Measurements from ENCODE around the gene EGR1.

EGR1 gene

DNA sequence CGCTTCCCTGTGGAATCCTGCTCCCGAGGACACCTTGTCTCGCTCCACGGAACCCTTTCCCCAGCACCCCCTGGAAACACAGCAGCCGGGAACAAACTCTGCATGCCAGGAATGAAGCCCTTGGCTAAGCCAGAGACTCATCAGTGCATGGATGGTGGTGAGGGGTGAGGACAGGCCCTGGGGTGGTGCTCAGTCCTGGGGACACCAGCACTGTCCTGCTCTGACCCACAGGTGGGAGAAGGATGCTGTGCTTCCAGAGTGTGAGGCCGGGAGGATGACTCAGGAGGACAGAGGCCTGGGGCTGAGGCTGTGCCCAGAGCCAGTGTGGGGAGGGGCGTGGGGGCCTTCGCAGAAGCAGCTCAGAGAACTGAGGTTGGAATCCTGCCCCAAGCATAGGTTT is 11.2 kb upstream of the EGR1 start:
- no peak for DNase-seq

DNA sequence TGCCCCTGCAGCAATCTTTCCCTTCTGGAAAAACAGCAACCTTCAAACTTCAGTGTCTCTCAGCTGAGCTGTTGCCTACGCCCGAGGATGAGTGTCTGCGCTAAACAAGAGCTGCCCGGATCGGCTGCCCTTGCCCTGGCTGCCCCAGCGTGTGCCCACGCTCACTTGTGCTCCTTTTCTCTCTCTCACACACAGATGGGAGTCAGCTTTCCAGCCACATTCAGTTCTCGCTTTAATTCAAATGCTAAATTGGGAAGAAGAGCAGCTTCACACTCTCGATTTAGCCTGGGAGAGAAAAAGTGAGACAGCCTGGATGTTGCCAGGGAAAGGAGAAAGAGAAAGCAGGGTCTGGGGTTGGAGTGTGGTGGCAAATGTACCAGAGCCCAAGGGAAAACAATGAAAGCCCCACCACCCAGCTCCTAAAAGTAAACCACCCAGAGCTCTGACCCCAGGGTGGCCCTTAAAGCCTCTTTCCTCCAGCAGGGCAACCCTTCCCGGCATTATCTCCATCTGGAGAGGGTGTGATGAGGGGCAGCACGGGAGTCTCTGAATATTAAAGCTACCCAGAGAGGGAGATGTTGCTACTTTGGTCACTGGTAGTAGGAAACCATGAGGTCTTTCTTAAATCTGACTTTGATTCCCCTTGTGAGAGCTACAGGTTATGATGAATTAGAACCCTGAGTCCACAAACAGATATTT is 9.9 kb upstream of the EGR1 start:
- DNase-seq: no peak

DNA sequence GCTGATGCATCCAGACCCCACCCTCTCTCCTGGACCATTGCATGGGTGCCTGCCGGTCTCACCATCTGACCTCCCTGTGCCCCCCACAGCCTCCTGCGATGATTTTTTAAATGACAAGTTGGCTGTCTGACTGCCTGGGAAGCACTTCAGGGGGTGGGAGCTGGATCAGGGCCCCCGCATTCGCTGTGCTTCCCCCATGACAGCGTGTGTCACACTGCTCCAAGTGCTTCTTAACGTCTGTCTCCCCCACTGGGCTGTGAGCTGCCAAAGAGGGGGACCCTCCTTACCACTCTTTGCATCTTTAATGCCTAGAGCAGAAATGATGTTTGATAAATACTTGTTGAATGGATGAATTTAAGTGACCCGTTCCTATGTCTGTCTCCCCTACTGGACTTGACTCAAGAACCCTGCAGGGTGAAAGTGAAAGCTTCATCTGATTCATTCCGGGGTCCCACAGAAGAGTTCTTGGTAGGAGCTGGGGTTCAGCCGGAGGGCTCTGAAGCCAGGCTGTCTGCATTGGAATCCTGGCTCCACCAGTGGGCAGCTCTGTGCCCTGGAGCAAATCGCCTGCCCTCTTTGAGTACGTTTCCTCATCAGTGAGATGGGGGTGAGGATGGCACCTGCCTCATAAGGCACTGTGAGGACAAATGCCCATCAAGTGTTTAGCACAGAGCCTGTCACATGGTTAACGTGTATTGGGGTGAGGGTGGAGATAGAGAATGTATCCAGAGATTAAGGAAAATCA is 7.6 kb upstream of the EGR1 start:
- no peak for DNase-seq

DNA sequence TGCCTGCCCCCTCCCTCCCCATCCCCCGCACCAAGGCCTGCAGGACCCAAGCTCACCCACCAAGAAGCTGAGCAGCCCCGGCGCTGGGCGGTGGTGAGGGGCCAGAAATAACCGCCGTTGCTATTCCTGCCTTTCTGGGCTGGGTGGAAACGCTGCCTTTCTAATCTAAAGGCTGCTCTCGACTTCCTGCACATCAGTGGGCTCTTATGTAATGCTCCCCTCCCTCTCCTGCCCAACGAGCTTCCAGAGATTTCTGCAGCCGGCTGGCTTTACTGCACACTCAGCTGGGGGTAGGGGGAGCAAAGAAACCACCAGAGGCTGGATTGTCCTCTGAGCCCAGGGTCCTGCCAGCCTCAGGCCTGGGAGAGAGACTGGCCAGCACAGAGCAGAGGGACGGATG is 6.9 kb upstream of the EGR1 start:
- DNase-seq: no peak

DNA sequence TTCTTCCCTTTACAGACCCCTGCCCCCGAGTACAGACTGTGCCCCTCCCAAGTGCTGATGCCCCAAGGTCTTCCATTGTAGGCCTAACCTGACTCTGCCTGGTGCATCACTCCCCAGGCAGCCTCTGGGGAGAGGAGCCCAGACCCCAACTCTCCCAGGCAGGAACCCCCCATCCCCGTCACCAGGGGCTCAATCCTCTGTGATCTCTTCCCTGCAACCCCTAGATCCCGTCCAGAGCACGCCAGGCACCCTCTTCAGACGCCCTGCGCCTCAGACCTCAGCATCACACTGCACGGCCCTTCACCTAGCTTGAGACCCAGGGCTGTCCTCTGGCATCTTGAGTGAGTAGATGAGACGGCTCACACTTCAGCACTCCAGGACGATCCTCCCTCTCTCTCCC is 6.4 kb upstream of the EGR1 start:
- DNase-seq: no peak

DNA sequence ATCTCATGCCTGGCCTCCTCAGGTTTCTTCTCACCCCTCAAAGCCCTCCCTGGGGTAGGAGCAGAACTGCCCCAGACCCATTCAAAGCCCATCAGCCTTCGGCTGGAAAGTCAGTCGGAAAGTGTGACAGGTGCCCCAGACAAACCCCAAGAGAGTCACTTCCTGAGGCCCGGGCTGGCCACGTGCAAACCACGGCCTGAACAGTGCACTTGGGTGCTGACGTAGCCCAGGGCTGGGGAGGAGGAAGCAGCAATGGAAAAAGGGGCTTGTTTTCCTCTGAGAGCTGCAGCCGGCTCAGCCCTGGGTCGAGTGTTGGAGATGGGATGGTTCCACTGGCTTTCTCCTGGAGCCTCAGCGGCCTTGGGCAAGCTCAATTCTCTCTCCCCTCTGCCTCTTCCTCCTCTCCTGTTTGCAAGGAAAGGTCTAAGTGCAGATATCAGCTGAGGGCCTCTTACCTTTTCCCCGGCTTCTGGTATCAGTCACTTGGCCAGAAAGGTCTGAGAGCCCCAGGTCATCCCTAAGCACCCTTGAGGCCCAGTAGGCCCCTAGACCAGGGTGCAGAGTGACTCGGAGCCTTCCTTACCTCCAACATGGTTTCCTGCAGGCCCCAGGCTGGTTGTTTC is 5.9 kb upstream of the EGR1 start:
- peak; percentile 74 for DNase-seq

DNA sequence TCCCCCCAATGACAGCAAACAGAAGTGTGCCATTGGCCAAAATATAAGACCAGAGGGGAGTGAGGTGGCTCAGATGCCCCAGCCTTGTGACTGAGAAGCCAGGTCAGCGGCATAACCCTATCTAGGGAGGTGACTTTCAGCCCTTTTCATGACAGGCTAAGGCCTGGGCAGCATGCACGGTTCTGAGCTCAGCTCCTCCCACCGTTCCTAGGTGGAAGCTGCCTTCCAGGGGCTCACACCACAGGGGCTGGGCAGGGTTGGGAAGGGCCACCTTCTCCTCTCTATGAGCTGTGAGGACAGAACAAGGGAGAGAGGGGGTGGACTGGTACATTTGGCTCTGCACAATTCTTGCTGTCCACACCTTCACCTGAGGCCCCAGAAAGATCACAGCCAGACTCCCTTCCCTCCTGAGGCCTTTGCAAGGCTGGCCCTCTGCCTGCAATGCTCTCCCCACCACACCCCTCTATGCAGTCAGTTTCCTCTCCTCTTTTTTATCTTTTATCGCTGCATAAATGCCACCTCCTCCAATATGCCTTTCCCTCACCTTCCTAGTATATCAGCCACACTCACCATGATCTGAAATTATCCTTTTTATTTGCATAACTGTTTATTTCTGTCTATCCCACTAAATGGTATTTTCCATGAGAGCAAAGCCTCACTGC is 5.1 kb upstream of the EGR1 start:
- DNase-seq: no peak

DNA sequence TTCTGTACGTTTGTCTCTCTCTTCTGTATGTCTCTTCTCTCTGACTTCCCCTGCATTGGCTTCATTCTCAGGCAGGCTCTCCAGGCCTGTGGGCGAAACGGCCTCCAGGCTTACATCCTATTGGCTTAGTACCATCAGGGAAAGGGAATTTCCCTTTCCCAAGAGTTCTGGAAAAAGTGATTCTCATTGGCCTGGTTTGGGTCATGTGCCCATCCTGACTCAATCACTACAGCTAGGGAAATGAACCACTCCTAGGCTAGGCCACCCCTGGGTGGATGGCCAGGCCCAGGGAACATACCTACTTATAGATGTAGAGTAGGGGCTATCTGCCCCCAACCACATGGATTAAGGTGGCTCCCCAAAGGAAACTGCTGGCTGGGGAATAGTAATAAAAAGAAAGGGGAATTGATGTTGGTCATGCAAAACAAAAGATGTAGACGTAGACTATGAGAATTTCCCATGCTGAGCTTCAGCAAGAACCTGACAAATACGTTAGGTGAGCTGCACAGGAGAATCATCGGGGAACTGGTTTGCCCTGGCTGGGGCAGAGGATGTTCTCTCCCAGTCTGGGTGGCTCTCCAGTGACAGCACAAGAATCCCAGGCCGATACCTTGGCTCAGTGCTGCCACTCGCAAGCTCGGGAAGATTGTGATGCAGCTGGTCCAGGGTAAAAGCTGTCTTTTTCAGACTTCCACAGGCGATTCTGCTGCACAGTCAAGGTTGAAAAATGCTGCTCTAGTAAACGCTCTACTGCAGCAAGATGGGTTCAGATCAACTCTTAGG is 3.7 kb upstream of the EGR1 start:
- DNase-seq: no peak

DNA sequence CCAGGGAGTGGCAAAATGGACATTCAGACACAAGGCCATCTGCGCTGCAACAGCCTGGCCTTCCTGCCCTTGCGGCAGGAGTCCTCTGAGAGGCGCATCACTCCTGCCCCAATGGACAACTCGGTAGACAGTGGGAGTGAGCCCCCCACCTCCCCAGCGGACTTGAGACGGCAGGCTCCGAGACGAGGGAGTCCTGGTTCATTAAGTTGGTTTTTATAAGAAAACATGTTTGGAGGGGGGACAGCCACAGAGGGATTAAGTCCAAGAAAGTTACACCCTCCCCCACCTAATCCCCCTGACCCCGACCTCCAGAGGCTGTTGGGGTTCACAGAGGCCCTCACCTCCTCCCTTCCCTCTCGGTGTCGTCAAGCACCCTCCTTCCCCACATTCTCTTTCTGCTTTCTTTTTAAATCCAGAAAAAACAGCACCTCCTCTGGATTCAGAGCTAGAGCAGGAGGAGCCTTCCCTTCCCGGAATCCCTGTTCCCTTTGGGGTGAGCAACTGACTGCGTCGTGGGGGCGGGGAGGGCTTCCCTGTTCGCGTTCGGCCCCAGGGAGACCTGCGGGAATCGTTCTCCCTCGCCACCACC is 1.8 kb upstream of the EGR1 start:
- no peak for DNase-seq

DNA sequence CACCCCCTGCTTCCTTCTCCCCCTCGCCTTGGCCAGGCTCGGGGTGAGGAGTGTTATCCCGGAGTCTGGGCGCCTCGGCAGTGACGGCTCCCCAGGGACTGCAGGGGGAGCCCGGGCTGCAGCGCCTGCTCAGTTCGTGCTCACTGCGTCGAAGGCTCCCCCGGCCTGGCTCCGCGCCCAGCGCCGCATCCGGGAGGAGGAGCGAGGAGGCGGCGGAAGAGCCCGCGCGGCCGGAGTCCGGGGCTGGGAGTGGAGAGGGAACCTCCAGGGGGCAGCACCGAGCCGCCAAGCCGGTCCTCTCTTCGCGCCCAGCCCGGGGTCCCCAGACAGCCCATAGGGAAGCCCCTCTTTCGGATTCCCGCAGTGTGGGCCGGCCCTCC is 1.3 kb upstream of the EGR1 start:
- DNase-seq: peak; percentile 95

DNA sequence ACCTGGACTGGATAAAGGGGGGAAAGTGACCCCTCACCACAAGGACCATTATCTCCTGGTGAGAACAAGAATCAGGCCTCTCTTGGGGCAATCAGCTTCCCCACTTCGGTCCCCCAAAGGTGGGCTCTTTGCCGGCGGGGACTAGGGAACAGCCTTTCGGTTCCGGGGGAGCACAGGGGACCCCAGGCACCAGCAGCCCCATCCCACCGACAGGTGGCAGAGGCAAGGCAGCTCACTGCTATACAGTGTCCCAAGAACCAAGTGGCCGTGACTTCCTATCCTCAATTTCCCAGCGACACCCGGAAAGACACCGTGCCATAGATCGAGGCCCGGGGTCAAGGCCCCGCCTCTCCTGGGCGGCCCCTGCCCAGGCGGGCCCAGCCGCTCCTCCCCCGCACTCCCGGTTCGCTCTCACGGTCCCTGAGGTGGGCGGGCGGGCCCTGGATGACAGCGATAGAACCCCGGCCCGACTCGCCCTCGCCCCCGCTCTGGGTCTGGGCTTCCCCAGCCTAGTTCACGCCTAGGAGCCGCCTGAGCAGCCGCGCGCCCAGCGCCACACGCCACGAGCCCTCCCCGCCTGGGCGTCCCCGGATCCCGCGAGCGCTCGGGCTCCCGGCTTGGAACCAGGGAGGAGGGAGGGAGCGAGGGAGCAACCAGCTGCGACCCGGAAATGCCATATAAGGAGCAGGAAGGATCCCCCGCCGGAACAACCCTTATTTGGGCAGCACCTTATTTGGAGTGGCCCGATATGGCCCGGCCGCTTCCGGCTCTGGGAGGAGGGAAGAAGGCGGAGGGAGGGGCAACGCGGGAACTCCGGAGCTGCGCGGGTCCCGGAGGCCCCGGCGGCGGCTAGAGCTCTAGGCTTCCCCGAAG is 655 bp upstream of the EGR1 start:
- DNase-seq: peak; percentile 95

DNA sequence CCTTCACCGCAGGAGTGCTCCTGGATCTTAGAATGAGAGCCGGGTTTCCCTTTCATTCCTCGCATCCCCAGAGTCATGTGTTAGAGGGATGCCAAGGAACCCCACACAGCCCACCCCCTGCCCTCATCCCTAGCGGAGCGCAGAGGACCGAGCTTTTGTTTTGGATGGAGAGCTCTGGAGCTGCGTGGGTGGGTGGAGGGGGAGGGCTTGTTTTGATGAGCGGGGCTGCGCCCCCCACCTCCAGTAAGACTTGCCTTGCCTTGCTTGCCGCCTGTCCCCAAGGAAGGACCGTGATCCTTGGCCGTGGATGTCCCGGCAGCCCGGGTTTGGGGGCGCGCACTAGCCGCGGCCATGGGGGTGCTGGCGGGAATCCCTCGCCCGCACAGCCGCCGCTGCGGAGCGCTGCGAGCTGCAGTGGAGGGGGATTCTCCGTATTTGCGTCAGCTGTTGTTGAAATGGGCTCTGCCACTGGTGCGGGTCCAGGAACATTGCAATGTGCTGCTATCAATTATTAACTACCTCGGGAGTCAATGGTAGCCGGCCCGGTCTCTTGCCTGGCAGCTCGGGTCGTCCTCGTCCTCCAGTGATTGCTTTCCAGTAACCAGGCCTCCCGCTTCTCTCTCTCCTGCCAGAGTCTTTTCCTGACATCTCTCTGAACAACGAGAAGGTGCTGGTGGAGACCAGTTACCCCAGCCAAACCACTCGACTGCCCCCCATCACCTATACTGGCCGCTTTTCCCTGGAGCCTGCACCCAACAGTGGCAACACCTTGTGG is 1.0 kb downstream of the EGR1 start:
- no peak for DNase-seq

DNA sequence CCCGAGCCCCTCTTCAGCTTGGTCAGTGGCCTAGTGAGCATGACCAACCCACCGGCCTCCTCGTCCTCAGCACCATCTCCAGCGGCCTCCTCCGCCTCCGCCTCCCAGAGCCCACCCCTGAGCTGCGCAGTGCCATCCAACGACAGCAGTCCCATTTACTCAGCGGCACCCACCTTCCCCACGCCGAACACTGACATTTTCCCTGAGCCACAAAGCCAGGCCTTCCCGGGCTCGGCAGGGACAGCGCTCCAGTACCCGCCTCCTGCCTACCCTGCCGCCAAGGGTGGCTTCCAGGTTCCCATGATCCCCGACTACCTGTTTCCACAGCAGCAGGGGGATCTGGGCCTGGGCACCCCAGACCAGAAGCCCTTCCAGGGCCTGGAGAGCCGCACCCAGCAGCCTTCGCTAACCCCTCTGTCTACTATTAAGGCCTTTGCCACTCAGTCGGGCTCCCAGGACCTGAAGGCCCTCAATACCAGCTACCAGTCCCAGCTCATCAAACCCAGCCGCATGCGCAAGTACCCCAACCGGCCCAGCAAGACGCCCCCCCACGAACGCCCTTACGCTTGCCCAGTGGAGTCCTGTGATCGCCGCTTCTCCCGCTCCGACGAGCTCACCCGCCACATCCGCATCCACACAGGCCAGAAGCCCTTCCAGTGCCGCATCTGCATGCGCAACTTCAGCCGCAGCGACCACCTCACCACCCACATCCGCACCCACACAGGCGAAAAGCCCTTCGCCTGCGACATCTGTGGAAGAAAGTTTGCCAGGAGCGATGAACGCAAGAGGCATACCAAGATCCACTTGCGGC is 1.8 kb downstream of the EGR1 start:
- DNase-seq: no peak

DNA sequence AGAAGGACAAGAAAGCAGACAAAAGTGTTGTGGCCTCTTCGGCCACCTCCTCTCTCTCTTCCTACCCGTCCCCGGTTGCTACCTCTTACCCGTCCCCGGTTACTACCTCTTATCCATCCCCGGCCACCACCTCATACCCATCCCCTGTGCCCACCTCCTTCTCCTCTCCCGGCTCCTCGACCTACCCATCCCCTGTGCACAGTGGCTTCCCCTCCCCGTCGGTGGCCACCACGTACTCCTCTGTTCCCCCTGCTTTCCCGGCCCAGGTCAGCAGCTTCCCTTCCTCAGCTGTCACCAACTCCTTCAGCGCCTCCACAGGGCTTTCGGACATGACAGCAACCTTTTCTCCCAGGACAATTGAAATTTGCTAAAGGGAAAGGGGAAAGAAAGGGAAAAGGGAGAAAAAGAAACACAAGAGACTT is 2.4 kb downstream of the EGR1 start:
- no peak for DNase-seq

DNA sequence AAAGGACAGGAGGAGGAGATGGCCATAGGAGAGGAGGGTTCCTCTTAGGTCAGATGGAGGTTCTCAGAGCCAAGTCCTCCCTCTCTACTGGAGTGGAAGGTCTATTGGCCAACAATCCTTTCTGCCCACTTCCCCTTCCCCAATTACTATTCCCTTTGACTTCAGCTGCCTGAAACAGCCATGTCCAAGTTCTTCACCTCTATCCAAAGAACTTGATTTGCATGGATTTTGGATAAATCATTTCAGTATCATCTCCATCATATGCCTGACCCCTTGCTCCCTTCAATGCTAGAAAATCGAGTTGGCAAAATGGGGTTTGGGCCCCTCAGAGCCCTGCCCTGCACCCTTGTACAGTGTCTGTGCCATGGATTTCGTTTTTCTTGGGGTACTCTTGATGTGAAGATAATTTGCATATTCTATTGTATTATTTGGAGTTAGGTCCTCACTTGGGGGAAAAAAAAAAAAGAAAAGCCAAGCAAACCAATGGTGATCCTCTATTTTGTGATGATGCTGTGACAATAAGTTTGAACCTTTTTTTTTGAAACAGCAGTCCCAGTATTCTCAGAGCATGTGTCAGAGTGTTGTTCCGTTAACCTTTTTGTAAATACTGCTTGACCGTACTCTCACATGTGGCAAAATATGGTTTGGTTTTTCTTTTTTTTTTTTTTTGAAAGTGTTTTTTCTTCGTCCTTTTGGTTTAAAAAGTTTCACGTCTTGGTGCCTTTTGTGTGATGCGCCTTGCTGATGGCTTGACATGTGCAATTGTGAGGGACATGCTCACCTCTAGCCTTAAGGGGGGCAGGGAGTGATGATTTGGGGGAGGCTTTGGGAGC is 3.1 kb downstream of the EGR1 start:
- DNase-seq: no peak

DNA sequence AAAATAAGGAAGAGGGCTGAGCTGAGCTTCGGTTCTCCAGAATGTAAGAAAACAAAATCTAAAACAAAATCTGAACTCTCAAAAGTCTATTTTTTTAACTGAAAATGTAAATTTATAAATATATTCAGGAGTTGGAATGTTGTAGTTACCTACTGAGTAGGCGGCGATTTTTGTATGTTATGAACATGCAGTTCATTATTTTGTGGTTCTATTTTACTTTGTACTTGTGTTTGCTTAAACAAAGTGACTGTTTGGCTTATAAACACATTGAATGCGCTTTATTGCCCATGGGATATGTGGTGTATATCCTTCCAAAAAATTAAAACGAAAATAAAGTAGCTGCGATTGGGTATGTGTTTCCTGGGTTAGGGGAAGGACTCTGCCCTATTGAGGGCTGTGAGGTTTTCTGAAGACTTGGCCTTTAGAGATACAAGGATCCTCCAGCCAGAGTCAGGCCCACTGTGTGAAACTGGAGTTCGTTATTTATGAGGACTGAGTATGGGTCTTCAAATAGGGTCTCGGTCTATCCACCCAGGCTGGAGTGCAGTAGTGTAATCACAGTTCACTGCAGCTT is 3.8 kb downstream of the EGR1 start:
- DNase-seq: no peak

DNA sequence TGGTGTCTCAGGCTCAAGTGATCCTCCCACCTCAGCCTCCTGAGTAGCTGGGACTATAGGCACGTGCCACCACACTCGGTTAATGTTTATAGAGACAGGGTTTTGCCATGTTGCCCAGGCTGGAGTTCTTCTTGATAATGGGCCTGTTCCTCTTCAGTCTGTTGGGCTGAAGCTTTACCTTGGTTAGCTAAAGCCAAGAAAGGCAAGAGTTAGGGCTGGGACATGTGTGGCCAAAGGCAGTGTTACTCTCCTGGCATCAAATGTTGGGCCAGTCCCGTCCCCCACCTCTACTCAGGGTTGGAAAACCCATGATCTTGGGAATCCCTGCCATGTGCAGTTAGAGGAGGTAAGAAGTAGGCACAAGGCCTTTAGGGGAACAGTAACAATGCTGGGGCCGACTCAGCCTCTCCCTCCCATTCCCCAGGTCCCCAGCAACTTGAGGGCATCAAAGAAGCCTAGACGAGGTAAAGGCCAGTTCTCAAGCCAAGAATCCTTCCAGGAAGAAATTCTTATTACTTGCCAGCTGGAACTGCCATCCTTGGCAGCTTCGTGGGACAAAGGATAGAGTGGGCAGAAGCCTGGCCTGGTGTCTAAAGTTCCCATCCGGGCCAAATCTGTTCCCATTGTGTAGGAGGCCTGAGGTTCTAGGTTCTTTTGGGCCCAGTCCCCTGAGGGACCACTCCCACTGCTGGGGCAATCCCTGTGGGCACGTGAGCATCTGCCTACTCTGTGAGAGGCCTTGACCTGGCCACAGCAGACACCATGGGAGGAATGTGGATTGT is 4.5 kb downstream of the EGR1 start:
- DNase-seq: no peak
